ENCODE data around the gene UBE4B. TPM values are rescaled to one million over a fixed set of nuclear protein-coding genes. Genes with fewer than 3 reads are reported as not detected.

UBE4B gene
- total RNA-seq, 1 experiment from 2014 or later: 28.1 TPM

GRCh38 chr1:10146391-10146790 is 113.6 kb downstream of the UBE4B start:
- BruUV-seq (replicated peaks): no TSS peak
- Mint-ChIP-seq H3K27ac (ENCODE audit: unreplicated experiment) (no peak overlapping the region), H3K4me3 (ENCODE audit: low read depth, unreplicated experiment) (no peak overlapping the region), H3K27me3 (ENCODE audit: unreplicated experiment) (no peaks in the 10 kb centered on the region), H3K9me3 (ENCODE audit: low read depth, unreplicated experiment) (no peaks in the 10 kb centered on the region), H3K4me1 (ENCODE audit: low read depth, unreplicated experiment) (no peaks in the 10 kb centered on the region), H3K36me3 (ENCODE audit: insufficient read depth, unreplicated experiment) (peaks cover 5% of the 10 kb centered on the region)
- intact Hi-C loops (cut with micrococcal nuclease; ENCODE audit: unreplicated experiment): no loop called here
- no peak for DNase-seq
- TF ChIP-seq, protein P1, sequence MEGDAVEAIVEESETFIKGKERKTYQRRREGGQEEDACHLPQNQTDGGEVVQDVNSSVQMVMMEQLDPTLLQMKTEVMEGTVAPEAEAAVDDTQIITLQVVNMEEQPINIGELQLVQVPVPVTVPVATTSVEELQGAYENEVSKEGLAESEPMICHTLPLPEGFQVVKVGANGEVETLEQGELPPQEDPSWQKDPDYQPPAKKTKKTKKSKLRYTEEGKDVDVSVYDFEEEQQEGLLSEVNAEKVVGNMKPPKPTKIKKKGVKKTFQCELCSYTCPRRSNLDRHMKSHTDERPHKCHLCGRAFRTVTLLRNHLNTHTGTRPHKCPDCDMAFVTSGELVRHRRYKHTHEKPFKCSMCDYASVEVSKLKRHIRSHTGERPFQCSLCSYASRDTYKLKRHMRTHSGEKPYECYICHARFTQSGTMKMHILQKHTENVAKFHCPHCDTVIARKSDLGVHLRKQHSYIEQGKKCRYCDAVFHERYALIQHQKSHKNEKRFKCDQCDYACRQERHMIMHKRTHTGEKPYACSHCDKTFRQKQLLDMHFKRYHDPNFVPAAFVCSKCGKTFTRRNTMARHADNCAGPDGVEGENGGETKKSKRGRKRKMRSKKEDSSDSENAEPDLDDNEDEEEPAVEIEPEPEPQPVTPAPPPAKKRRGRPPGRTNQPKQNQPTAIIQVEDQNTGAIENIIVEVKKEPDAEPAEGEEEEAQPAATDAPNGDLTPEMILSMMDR (IDR thresholded peaks at IDR 0.05; ENCODE audit: unreplicated experiment): no peak
- CTCF ChIA-PET: interaction anchor here (0.6 kb wide), 1 partner anchor 82 kb away, joined by 3 read pairs; no protein-coding TSS in a partner anchor

DNA sequence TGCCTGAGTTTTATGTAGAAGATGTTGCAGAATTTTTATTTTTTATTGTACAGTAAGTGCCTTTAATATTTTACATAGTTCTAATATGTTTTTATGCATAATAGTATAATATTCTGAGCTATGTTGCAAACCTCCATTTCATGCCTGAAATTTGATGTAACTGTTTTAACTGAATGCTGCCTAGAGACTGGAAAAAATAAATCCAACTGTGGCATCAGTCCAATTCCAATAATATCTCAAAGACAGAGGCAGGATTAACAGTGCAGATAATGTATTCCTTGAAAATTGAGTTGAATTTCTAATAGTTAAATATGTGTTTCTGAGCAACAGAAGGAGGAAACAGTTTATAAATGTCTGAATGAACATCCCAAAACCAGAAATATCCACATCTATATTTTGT is 116.5 kb downstream of the UBE4B start:
- intact Hi-C loops (cut with micrococcal nuclease; ENCODE audit: unreplicated experiment): no loop called here
- Mint-ChIP-seq H3K27ac (ENCODE audit: unreplicated experiment) (no peak overlapping the region), H3K36me3 (ENCODE audit: insufficient read depth, unreplicated experiment) (peaks cover 11% of the 10 kb centered on the region), H3K9me3 (ENCODE audit: low read depth, unreplicated experiment) (no peaks in the 10 kb centered on the region), H3K4me1 (ENCODE audit: low read depth, unreplicated experiment) (no peaks in the 10 kb centered on the region), H3K27me3 (ENCODE audit: unreplicated experiment) (no peaks in the 10 kb centered on the region), H3K4me3 (ENCODE audit: low read depth, unreplicated experiment) (no peak overlapping the region)
- DNase-seq: no peak
- no TSS peak for BruUV-seq (replicated peaks)
- CTCF ChIA-PET: no interaction called here
- TF ChIP-seq, protein P1 (IDR thresholded peaks at IDR 0.05; ENCODE audit: unreplicated experiment): no peak

- Mint-ChIP-seq H3K36me3 (ENCODE audit: insufficient read depth, unreplicated experiment) (peaks cover 11% of the 10 kb centered on the region), H3K4me1 (ENCODE audit: low read depth, unreplicated experiment) (no peaks in the 10 kb centered on the region), H3K27ac (ENCODE audit: unreplicated experiment) (no peak overlapping the region), H3K4me3 (ENCODE audit: low read depth, unreplicated experiment) (no peak overlapping the region), H3K9me3 (ENCODE audit: low read depth, unreplicated experiment) (no peaks in the 10 kb centered on the region), H3K27me3 (ENCODE audit: unreplicated experiment) (no peaks in the 10 kb centered on the region)
- peak; percentile 53 for DNase-seq
- CTCF ChIA-PET: interaction anchor here (0.6 kb wide), 1 partner anchor 590 kb away, joined by 3 read pairs; no protein-coding TSS in a partner anchor
- TF ChIP-seq, protein P1 (IDR thresholded peaks at IDR 0.05; ENCODE audit: unreplicated experiment): peak; percentile 35
- intact Hi-C loops (cut with micrococcal nuclease; ENCODE audit: unreplicated experiment): no loop called here
- BruUV-seq (replicated peaks): no TSS peak
These were observed 120.0 kb downstream of the UBE4B start for GRCh38 chr1:10152709-10153284.

- BruUV-seq (replicated peaks): no TSS peak
- no peak for DNase-seq
- no peak overlapping the region for H3K4me3 Mint-ChIP-seq (ENCODE audit: low read depth, unreplicated experiment)
- no peaks in the 10 kb centered on the region for H3K9me3 Mint-ChIP-seq (ENCODE audit: low read depth, unreplicated experiment)
- TF ChIP-seq, protein P1 (IDR thresholded peaks at IDR 0.05; ENCODE audit: unreplicated experiment): no peak
- no peaks in the 10 kb centered on the region for H3K27me3 Mint-ChIP-seq (ENCODE audit: unreplicated experiment)
- CTCF ChIA-PET: no interaction called here
- no peak overlapping the region for H3K27ac Mint-ChIP-seq (ENCODE audit: unreplicated experiment)
- intact Hi-C loops (cut with micrococcal nuclease; ENCODE audit: unreplicated experiment): no loop called here
- H3K4me1 Mint-ChIP-seq (ENCODE audit: low read depth, unreplicated experiment): no peaks in the 10 kb centered on the region
- peaks cover 22% of the 10 kb centered on the region for H3K36me3 Mint-ChIP-seq (ENCODE audit: insufficient read depth, unreplicated experiment)
These were observed 122.4 kb downstream of the UBE4B start for GRCh38 chr1:10155087-10155712.

All from Calu3 (cell line).